Lower leg skin (tissue), 4 donors: ENCODE measurements around the gene CBX1. TPM values are rescaled to one million over a fixed set of nuclear protein-coding genes. Genes with fewer than 3 reads are reported as not detected.

Experiments used
- DNase-seq, 2 donors: peaks; one replicate each; pipeline ENCODE4 v3.0.0-alpha.2; 2019; ENCODE audit warnings: low spot score in 2 of 2
- H3K4me3 ChIP-seq: fragments of 200-600 bp; sonication (generic); 2 replicates; pipeline ENCODE4 v1.5.1; 2017; ENCODE audit warnings: mild to moderate bottlenecking, low read depth; ENCODE audit not compliant: poor library complexity, severe bottlenecking
- CTCF ChIP-seq, 3 donors: fragments of 450-650 bp; IDR thresholded peaks; one replicate each; pipeline ENCODE4 v1.5.1; 2016; ENCODE audit warnings: antibody characterized with exemption in 3 of 3, mild to moderate bottlenecking in 3 of 3, moderate library complexity in 2 of 3
- POLR2A ChIP-seq, 2 donors: fragments of 450-650 bp; IDR thresholded peaks; one replicate each; pipeline ENCODE4 v1.6.1; 2016 to 2017; ENCODE audit warnings: antibody characterized with exemption in 2 of 2, mild to moderate bottlenecking in 1 of 2, moderate library complexity in 1 of 2
- WGBS, 2 donors: methylation state at CpG; one replicate each; pipeline ENCODE4 v1.1.5; 2018; 5-methylcytosine and 5-hydroxymethylcytosine counted together
- intact Hi-C: fragments of 100-400 bp; cut with DNase I; formaldehyde crosslinking; loops from one replicate; pipeline ENCODE4 v1.15.0; 2023; ENCODE audit warnings: low total_unique reads
- total RNA-seq, 4 donors: library from RNA; depleted of rRNA; stranded (reverse); fragments of >200 nt; gene quantifications; one replicate each; pipeline ENCODE4 v1.1.0, GENCODE V29; 2016

The CBX1 gene
- total RNA-seq, 4 donors from 2014 or later, result 23.2 to 33.5 (median 25.6) TPM

GRCh38 chr17:48027322-48027981 lies 73.8 kb downstream of the CBX1 start:
- intact Hi-C loops, result loop anchor here (2.0 to 10.0 kb wide), 2 partner anchors 47 to 97 kb away; no protein-coding TSS in a partner anchor
- no peak for DNase-seq
- H3K4me3 ChIP-seq, result no peak overlapping the region
- TF ChIP-seq POLR2A (IDR thresholded peaks at IDR 0.05) (no peak), CTCF (IDR thresholded peaks at IDR 0.05) (no peak)
- 80 to 89% methylated on average over 11 to 12 of the region's 12 CpGs for WGBS, 2 donors

DNA sequence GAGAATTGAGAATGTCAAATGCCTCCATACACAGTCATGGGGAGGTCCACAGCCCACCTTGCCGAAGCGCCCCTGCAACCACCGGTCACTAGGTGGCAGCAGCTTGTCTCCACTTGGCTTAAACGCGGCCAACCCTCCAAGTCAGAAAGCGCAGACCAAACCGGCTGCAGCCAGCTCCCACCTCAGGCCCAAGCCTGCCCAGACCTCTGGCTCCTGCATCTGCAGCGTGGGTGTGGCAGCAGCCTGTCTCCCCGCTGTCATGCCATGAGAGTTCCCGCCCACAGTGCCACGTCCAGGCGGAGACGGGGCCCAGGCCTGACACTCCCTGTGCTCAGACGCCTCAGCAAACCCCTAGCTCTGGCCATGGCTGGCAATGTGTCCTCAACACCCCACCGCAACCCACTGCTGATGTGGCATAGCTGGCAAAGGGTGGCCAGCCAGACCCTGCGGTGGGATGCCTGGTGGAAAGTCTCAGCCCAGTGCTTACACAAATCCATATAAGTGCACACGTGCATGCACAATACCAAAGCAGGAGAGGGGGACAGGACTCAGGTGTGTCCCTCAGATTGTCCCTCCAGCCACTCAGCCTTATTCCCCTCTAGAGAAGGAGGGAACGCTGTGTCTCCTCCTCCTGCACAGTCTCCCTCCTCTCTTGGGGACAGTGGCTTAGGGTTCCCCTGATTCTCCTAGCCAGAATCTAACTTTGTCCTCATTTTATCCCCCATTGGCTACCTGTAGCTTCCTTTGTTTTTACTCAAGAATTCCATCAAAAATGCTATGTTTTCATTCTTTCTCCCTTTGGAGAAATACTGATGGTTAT lies 74.6 kb downstream of the CBX1 start:
- H3K4me3 ChIP-seq, result no peak overlapping the region
- intact Hi-C loops, result loop anchor here (2.0 to 10.0 kb wide), 2 partner anchors 48 to 98 kb away; no protein-coding TSS in a partner anchor
- DNase-seq, result peak; percentile 88 to 97
- WGBS, 2 donors, result 15 to 18% methylated on average over 11 to 16 of the region's 18 CpGs
- TF ChIP-seq POLR2A (IDR thresholded peaks at IDR 0.05), result no peak
- TF ChIP-seq CTCF (IDR thresholded peaks at IDR 0.05), result peak in 1 of 3 donors; percentile 66

DNA sequence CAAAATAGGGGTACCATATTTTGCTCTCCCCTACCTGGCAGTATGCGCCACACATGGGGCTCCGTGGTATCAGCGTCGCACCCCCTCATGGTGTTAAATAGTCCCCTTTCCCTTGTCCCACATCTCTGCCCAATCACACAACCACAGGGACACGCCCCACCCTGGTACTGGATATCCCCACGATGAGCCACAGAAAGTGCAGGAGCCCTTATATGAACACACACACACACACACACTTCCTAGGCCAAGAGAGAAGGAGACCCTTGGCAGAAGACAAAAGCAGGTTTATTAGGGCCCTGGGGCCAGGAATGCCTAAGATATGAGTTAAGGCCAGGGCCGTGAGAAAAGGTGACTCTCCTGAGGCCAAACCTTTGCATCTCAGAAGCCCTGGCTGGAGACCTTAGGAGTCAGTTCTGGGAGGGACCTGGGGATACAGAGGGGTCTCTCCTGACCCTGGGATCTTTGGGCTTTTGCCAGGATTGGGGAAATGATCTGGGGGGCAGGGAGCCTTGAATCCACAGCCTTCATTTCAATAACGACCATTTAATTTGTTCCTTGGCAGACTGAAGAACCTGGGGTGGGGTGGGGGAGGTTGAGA lies 75.3 kb downstream of the CBX1 start:
- 2 to 9% methylated on average over 8 of the region's 8 CpGs for WGBS, 2 donors
- no peak overlapping the region for H3K4me3 ChIP-seq
- intact Hi-C loops, result loop anchor here (2.0 to 10.0 kb wide), 2 partner anchors 49 to 99 kb away; no protein-coding TSS in a partner anchor
- peak in 1 of 2 donors; percentile 45 for DNase-seq
- TF ChIP-seq POLR2A (IDR thresholded peaks at IDR 0.05) (no peak), CTCF (IDR thresholded peaks at IDR 0.05) (no peak)

DNA sequence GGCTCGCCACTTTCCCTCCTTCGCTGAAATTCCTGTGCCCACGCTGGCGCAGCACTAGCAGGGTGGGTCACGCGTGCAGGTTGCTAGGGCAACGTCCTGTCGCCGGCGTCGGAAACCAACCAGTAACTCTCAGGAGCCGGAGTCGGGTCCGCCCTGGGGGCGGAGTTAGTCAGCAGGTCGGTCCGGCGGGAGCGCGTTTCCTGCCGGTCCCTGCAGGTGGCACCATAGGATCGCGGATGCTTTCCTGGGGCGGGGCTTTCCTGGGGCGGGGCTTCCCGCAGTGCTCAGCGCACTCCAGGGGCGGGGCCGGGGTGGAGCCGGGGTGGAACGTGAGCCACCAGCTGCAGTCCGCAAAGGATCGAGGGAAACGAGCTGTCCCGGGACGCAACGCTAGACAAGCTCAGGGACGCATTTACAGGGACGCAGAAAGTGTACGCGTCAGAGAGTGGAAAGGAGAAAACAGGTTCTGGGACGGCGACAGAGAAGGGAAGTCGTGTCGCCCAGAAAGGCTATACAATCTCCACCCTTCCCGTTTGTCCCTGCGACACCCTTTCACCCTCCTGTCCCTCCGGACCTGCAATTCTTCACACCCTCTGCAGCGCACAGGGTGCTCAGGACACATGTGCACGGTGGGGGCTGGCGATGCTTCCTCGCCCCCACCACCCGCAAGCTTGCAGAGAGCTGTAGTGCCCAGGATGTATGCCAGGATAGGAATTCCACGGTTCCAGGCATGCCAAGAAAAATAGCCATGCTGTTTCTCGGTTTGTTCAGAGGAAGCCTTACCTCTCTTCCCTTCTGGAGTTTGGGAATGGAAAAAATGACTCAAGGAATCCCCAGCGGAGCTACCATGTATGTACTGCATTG lies 76.0 kb downstream of the CBX1 start:
- intact Hi-C loops, result loop anchor here (10.0 kb wide), 1 partner anchor 100 kb away; no protein-coding TSS in a partner anchor
- TF ChIP-seq POLR2A (IDR thresholded peaks at IDR 0.05), result no peak
- peak in 1 of 3 donors; percentile 77 for TF ChIP-seq CTCF (IDR thresholded peaks at IDR 0.05)
- 1% methylated on average over 37 to 55 of the region's 56 CpGs for WGBS, 2 donors
- DNase-seq, result peak; percentile 97 to 99
- H3K4me3 ChIP-seq, result no peak overlapping the region
